Peyer's patch (tissue), 4 donors: ENCODE results near the gene PDE1C.

Experiments
- CTCF ChIP-seq, 6 experiments: fragments of 450-650 bp in 4 of 6; fragments of 200-600 bp in 2 of 6; sonication (generic) in 1 of 6; IDR thresholded peaks; one replicate each; pipeline ENCODE4 v1.5.1; 2017 to 2019; ENCODE audit warnings: antibody characterized with exemption in 6 of 6, mild to moderate bottlenecking in 3 of 6, moderate library complexity in 1 of 6
- POLR2A ChIP-seq, 2 donors: fragments of 450-650 bp; IDR thresholded peaks; one replicate each; pipeline ENCODE4 v1.5.1; 2017; ENCODE audit warnings: antibody characterized with exemption in 2 of 2, mild to moderate bottlenecking in 2 of 2, moderate library complexity in 2 of 2

GRCh38 chr7:31734456-31734855 is 335.8 kb downstream of the PDE1C start:
- no peak for TF ChIP-seq CTCF (IDR thresholded peaks at IDR 0.05)
- no peak for TF ChIP-seq POLR2A (IDR thresholded peaks at IDR 0.05)
